ENCODE measurements around the gene PCDHA10.
"Not testable (repeated sequence)": the region's sequence is repeated elsewhere in the genome, so short reads cannot be mapped to it uniquely, and the experiment has no call there.

Gene PCDHA10

GRCh38 chr5:140834439-140835008 is 21.2 kb upstream of the PCDHA10 start:
- H3K36me3 Mint-ChIP-seq (ENCODE audit: low read depth); H3K4me1 Mint-ChIP-seq (ENCODE audit: low read depth); H3K27me3 Mint-ChIP-seq (ENCODE audit: low read depth); H3K4me3 Mint-ChIP-seq; H3K27ac Mint-ChIP-seq: not testable (repeated sequence)
- H3K9me3 Mint-ChIP-seq: peaks cover 27% of the 10 kb centered on the region

- Mint-ChIP-seq H3K36me3 (ENCODE audit: low read depth) (no peaks in the 10 kb centered on the region), H3K27me3 (ENCODE audit: low read depth) (no peaks in the 10 kb centered on the region)
These were observed 19.8 kb upstream of the PCDHA10 start for GRCh38 chr5:140835622-140836510.

DNA sequence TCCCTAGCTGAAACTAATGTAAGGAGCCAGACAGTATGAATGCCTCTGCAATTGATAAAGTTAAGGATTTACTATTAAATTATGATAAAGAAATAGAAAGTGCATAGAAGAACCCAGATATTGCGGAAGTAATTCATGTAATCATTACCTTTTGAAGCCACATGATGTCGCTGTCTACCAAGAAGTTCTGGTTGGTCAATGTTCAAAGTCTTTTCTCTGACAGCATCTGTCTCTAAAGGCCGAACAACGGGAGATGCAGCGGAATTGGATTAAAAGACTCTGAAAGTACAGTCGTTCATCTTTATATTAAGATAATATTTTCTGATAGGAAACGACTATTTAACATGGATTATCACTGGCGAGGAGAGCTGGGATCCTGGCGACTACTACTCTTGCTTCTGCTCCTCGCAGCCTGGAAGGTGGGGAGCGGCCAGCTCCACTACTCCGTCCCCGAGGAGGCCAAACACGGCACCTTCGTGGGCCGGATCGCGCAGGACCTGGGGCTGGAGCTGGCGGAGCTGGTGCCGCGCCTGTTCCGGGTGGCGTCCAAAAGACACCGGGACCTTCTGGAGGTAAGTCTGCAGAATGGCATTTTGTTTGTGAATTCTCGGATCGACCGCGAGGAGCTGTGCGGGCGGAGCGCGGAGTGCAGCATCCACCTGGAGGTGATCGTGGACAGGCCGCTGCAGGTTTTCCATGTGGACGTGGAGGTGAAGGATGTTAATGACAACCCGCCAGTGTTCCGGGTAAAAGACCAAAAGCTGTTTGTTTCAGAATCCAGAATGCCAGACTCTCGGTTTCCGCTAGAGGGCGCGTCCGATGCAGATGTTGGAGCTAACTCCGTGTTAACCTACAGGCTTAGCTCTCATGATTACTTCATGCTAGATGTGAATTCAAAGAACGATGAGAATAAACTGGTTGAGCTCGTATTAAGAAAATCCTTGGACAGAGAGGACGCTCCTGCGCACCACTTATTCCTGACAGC is 14.4 kb upstream of the PCDHA10 start, which contains the start of gene PCDHA8:
Gene PCDHA8 (plus strand): TSS at position 210 of the 985 bp plus-strand sequence. CDS start 135 bp downstream, at position 345.
- Mint-ChIP-seq H3K4me3 (no peak within 1 kb of the TSS), H3K9me3 (peaks cover 29% of the 10 kb centered on the region), H3K36me3 (ENCODE audit: low read depth) (no peaks in the 10 kb centered on the region), H3K4me1 (ENCODE audit: low read depth) (no peaks in the 10 kb centered on the region), H3K27ac (peak within 1 kb of the TSS; percentile 8), H3K27me3 (ENCODE audit: low read depth) (no peaks in the 10 kb centered on the region)

More at GRCh38 chr5:140835622-140836510, 19.8 kb upstream of the PCDHA10 start:
- H3K4me1 Mint-ChIP-seq (ENCODE audit: low read depth): no peaks in the 10 kb centered on the region
- H3K9me3 Mint-ChIP-seq: peaks cover 31% of the 10 kb centered on the region
- no peak overlapping the region for H3K4me3 Mint-ChIP-seq
- H3K27ac Mint-ChIP-seq: no peak overlapping the region

DNA sequence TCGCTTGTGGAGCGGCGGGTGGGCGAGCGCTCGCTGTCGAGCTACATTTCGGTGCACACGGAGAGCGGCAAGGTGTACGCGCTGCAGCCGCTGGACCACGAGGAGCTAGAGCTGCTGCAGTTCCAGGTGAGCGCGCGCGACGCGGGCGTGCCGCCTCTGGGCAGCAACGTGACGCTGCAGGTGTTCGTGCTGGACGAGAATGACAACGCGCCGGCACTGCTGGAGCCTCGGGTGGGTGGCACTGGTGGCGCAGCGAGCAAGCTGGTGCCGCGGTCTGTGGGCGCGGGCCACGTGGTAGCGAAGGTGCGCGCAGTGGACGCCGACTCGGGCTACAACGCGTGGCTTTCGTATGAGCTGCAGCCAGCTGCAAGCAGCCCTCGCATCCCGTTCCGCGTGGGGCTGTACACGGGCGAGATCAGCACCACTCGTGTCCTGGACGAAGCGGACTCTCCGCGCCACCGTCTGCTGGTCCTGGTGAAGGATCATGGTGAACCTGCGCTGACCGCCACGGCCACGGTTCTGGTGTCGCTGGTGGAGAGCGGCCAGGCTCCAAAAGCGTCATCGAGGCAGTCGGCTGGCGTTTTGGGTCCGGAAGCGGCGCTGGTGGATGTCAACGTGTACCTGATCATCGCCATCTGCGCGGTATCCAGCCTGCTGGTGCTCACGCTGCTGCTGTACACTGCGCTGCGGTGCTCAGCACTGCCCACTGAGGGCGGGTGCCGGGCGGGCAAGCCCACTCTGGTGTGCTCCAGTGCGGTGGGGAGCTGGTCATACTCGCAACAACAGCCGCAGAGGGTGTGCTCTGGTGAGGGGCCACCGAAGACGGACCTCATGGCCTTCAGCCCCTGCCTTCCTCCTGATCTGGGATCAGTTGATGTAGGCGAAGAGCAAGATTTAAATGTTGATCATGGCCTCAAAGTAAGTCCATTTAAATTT is 12.6 kb upstream of the PCDHA10 start:
- Mint-ChIP-seq H3K9me3 (peaks cover 36% of the 10 kb centered on the region), H3K27ac (no peak overlapping the region), H3K4me3 (no peak overlapping the region), H3K4me1 (ENCODE audit: low read depth) (no peaks in the 10 kb centered on the region), H3K27me3 (ENCODE audit: low read depth) (no peaks in the 10 kb centered on the region), H3K36me3 (ENCODE audit: low read depth) (no peaks in the 10 kb centered on the region)

DNA sequence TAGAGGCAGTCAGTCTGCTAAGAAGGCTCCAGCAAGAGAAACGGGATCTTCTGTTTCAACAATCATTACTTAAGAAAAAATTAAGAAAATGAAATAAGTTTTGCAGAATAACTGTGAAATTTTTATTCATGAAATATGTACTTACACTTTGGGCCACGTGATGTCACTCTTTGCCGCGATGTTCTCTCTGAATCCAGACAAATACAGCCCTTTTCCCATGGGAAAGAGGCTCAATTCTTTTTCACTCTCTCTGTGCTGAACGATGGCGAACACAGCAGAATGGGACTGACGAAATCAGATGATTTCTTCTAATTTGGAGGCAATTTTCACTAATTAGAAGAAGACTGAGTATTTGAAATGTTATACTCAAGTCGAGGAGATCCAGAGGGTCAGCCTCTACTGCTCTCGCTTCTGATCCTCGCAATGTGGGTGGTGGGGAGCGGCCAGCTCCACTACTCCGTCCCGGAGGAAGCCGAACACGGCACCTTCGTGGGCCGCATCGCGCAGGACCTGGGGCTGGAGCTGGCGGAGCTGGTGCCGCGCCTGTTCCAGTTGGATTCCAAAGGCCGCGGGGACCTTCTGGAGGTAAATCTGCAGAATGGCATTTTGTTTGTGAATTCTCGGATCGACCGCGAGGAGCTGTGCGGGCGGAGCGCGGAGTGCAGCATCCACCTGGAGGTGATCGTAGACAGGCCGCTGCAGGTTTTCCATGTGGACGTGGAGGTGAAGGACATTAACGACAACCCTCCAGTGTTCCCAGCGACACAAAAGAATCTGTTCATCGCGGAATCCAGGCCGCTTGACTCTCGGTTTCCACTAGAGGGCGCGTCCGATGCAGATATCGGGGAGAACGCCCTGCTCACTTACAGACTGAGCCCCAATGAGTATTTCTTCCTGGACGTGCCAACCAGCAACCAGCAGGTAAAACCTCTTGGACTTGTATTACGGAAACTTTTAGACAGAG is 7.3 kb upstream of the PCDHA10 start, which contains the start of gene PCDHA9:
Gene PCDHA9 (plus strand): TSS at position 244 of the 964 bp plus-strand sequence. CDS start 114 bp downstream, at position 358.
- H3K27me3 Mint-ChIP-seq (ENCODE audit: low read depth); H3K36me3 Mint-ChIP-seq (ENCODE audit: low read depth); H3K27ac Mint-ChIP-seq; H3K4me3 Mint-ChIP-seq; H3K4me1 Mint-ChIP-seq (ENCODE audit: low read depth): not testable (repeated sequence)
- H3K9me3 Mint-ChIP-seq: peaks cover 22% of the 10 kb centered on the region

DNA sequence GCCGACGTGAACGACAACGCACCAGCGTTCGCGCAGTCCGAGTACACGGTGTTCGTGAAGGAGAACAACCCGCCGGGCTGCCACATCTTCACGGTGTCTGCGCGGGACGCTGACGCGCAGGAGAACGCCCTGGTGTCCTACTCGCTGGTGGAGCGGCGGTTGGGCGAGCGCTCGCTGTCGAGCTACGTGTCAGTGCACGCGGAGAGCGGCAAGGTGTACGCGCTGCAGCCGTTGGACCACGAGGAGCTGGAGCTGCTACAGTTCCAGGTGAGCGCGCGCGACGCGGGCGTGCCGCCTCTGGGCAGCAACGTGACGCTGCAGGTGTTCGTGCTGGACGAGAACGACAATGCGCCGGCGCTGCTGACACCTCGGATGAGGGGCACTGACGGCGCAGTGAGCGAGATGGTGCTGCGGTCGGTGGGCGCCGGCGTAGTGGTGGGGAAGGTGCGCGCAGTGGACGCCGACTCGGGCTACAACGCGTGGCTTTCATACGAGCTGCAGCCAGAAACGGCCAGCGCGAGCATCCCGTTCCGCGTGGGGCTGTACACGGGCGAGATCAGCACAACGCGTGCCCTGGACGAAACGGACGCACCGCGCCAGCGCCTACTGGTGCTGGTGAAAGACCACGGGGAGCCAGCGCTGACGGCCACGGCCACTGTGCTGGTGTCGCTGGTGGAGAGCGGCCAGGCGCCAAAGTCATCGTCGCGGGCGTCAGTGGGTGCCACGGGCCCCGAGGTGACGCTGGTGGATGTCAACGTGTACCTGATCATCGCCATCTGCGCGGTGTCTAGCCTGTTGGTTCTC is 5.7 kb upstream of the PCDHA10 start:
- not testable (repeated sequence) for H3K4me3 Mint-ChIP-seq

GRCh38 chr5:140857177-140857986 is 1.7 kb downstream of the PCDHA10 start:
- Mint-ChIP-seq H3K27me3 (ENCODE audit: low read depth) (no peaks in the 10 kb centered on the region), H3K4me1 (ENCODE audit: low read depth) (no peaks in the 10 kb centered on the region), H3K36me3 (ENCODE audit: low read depth) (peaks cover 2% of the 10 kb centered on the region), H3K4me3 (no peak overlapping the region), H3K9me3 (peaks cover 53% of the 10 kb centered on the region), H3K27ac (no peak overlapping the region)

More for the DNA sequence above, 5.7 kb upstream of the PCDHA10 start:
- not testable (repeated sequence) for H3K4me1 Mint-ChIP-seq (ENCODE audit: low read depth); H3K27ac Mint-ChIP-seq; H3K36me3 Mint-ChIP-seq (ENCODE audit: low read depth); H3K27me3 Mint-ChIP-seq (ENCODE audit: low read depth)
- H3K9me3 Mint-ChIP-seq: peaks cover 23% of the 10 kb centered on the region

DNA sequence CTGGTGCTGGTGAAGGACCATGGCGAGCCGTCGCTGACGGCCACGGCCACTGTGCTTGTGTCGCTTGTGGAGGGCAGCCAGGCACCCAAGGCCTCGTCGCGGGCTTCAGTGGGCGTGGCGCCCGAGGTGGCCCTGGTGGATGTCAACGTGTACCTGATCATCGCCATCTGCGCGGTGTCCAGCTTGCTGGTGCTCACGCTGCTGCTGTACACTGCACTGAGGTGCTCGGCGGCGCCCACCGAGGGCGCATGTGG is 2.2 kb downstream of the PCDHA10 start:
- Mint-ChIP-seq H3K36me3 (ENCODE audit: low read depth) (peaks cover 2% of the 10 kb centered on the region), H3K9me3 (peaks cover 53% of the 10 kb centered on the region), H3K4me1 (ENCODE audit: low read depth) (no peaks in the 10 kb centered on the region), H3K4me3 (no peak overlapping the region), H3K27me3 (ENCODE audit: low read depth) (no peaks in the 10 kb centered on the region), H3K27ac (no peak overlapping the region)

DNA sequence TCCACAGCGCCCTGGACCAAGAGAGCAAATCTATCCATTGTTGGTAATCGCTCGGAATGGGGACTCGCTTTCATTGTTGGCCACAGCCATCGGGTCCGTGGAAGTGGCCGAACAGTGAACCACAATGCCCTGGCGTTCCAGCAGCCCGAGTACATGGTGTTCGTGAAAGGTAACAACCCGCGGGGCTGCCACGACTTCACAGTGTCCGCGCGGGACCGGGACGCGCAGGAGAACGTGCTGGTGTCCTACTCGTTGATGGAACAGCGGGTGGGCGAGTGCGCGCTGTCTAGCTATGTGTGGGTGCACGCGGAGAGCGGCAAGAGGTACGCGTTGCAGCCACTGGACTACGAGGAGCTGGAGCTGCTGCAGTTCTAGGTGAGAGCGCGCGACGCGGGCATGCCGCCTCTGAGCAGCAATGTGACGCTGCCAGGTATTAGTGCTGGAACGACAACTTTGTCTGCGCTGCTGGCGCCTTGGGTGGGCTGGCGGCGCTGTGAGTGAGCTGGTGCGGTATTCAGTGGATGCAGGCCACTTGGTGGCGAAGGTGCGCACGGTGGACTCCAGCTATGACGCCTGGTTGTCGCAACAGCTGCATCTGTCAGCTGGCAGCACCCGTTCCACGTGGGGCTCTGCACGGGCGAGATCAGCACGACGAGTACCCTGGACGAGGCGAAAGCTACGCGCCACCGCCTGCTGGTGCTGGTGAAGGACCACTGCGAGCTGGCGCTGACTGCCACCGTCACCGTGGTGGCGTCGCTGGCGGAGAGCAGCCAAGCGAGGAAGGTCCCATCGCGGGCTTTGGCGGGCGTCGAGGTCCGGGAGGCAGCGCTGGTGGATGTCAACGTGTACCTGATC is 7.0 kb downstream of the PCDHA10 start:
- no peaks in the 10 kb centered on the region for H3K36me3 Mint-ChIP-seq (ENCODE audit: low read depth)
- no peaks in the 10 kb centered on the region for H3K27me3 Mint-ChIP-seq (ENCODE audit: low read depth)
- H3K4me3 Mint-ChIP-seq: no peak overlapping the region
- no peaks in the 10 kb centered on the region for H3K4me1 Mint-ChIP-seq (ENCODE audit: low read depth)
- H3K27ac Mint-ChIP-seq: no peak overlapping the region
- peaks cover 29% of the 10 kb centered on the region for H3K9me3 Mint-ChIP-seq

GRCh38 chr5:140868721-140869554 is 13.2 kb downstream of the PCDHA10 start, which contains the start of gene PCDHA11:
TSS of gene PCDHA11 (plus strand) at chr5:140868957. CDS start at chr5:140869104, 147 bp downstream.
- H3K36me3 Mint-ChIP-seq (ENCODE audit: low read depth): no peaks in the 10 kb centered on the region
- no peak within 1 kb of the TSS for H3K27ac Mint-ChIP-seq
- peaks cover 21% of the 10 kb centered on the region for H3K9me3 Mint-ChIP-seq
- H3K4me1 Mint-ChIP-seq (ENCODE audit: low read depth): no peaks in the 10 kb centered on the region
- no peaks in the 10 kb centered on the region for H3K27me3 Mint-ChIP-seq (ENCODE audit: low read depth)
- no peak within 1 kb of the TSS for H3K4me3 Mint-ChIP-seq
